SU-DHL-6 (cell line): Measurements from ENCODE around the gene TAF6L.

ENCODE experiments used
- CTCF ChIP-seq: fragments of 200-600 bp; sonication (generic); IDR thresholded peaks from one replicate; pipeline ENCODE4 v1.5.1; 2017; ENCODE audit warnings: antibody characterized with exemption, mild to moderate bottlenecking, low read length, moderate library complexity; ENCODE audit not compliant: insufficient read depth, poor library complexity, severe bottlenecking
- EZH2phosphoT487 ChIP-seq: fragments of 200-600 bp; sonication (generic), shearing (Covaris generic); conservative IDR thresholded peaks from 2 replicates; pipeline ENCODE4 v1.6.1; 2018; ENCODE audit warnings: mild to moderate bottlenecking, antibody characterized with exemption, low read length, moderate library complexity, mixed read lengths

- TF ChIP-seq CTCF (no peak), EZH2phosphoT487 (no peak)
Measured at GRCh38 chr11:62787005-62787759, 16.0 kb downstream of the TAF6L start, which contains the start of gene TMEM179B.
